GM23248 (cell line): ENCODE measurements around the gene DHX30. TPM values are rescaled to one million over a fixed set of nuclear protein-coding genes. Genes with fewer than 3 reads are reported as not detected.

Experiments used
- DNase-seq: peaks from one replicate; pipeline ENCODE4 v3.0.0-alpha.2; 2015
- H2AFZ ChIP-seq: fragments of 200-600 bp; sonication (generic); 2 replicates; pipeline ENCODE4 v1.6.1; 2016; ENCODE audit warnings: antibody characterized with exemption
- H3F3A ChIP-seq: fragments of 200-600 bp; sonication (generic); 2 replicates; pipeline ENCODE4 v1.6.1; 2016; ENCODE audit warnings: mild to moderate bottlenecking, antibody characterized with exemption, mixed run types; ENCODE audit not compliant: insufficient read depth
- H3K27ac ChIP-seq: fragments of 200-600 bp; sonication (generic); 2 replicates; pipeline ENCODE4 v1.5.1; 2016; ENCODE audit warnings: mild to moderate bottlenecking
- H3K27me3 ChIP-seq: fragments of 200-600 bp; sonication (generic); replicated peaks from 2 replicates; pipeline ENCODE4 v1.6.1; 2016; ENCODE audit warnings: mild to moderate bottlenecking; ENCODE audit not compliant: insufficient read depth
- H3K36me3 ChIP-seq: fragments of 200-600 bp; sonication (generic); 2 replicates; pipeline ENCODE4 v1.6.1; 2016; ENCODE audit warnings: low read depth, mild to moderate bottlenecking
- H3K4me1 ChIP-seq: fragments of 200-600 bp; sonication (generic); 2 replicates; pipeline ENCODE4 v1.6.1; 2016; ENCODE audit warnings: mild to moderate bottlenecking; ENCODE audit not compliant: insufficient read depth
- H3K4me2 ChIP-seq: fragments of 200-600 bp; sonication (generic); one replicate; pipeline ENCODE4 v1.6.1; 2016; ENCODE audit warnings: mild to moderate bottlenecking; ENCODE audit not compliant: unreplicated experiment
- H3K4me3 ChIP-seq: fragments of 200-600 bp; sonication (generic); 2 replicates; pipeline ENCODE4 v1.5.1; 2016; ENCODE audit warnings: mild to moderate bottlenecking
- H3K79me2 ChIP-seq: fragments of 200-600 bp; sonication (generic); 2 replicates; pipeline ENCODE4 v1.6.1; 2016; ENCODE audit warnings: mild to moderate bottlenecking; ENCODE audit not compliant: insufficient read depth
- H3K9ac ChIP-seq: fragments of 200-600 bp; sonication (generic); 2 replicates; pipeline ENCODE4 v1.6.1; 2016; ENCODE audit warnings: mild to moderate bottlenecking
- H3K9me2 ChIP-seq: fragments of 200-600 bp; sonication (generic); 2 replicates; pipeline ENCODE4 v1.6.1; 2016; ENCODE audit warnings: mixed run types, mild to moderate bottlenecking, moderate library complexity; ENCODE audit not compliant: insufficient read depth
- H3K9me3 ChIP-seq: fragments of 200-600 bp; sonication (generic); one replicate; pipeline ENCODE4 v1.6.1; 2017; ENCODE audit warnings: low read depth
- H4K20me1 ChIP-seq: fragments of 200-600 bp; sonication (generic); 2 replicates; pipeline ENCODE4 v1.6.0; 2016; ENCODE audit not compliant: insufficient read depth
- EZH2 ChIP-seq: fragments of 200-600 bp; sonication (generic); IDR thresholded peaks from 2 replicates; pipeline ENCODE4 v1.6.1; 2018; ENCODE audit warnings: antibody characterized with exemption, mild to moderate bottlenecking; ENCODE audit not compliant: insufficient read depth, poor library complexity, severe bottlenecking
- EZH2phosphoT487 ChIP-seq: fragments of 200-600 bp; sonication (generic); IDR thresholded peaks from 2 replicates; pipeline ENCODE4 v1.6.1; 2018; ENCODE audit warnings: antibody characterized with exemption, moderate library complexity, mild to moderate bottlenecking, low read depth; ENCODE audit not compliant: insufficient read depth
- WGBS, 2 experiments: methylation state at CpG; one replicate each; pipeline ENCODE4 v1.1.6; 2015 to 2017; ENCODE audit warnings: low lambda C conversion rate in 2 of 2, low coverage in 1 of 2; ENCODE audit errors: missing lambda C conversion rate in 2 of 2; 5-methylcytosine and 5-hydroxymethylcytosine counted together
- in situ Hi-C: fragments of 300-500 bp; cut with MboI; formaldehyde crosslinking; loops from 2 replicates; pipeline ENCODE4 v1.15.0; 2020
- polyA plus RNA-seq: library from polyadenylated mRNA; unstranded; fragments of >200 nt; fragmentation: Nextera tagmentation; extraction: Ambion mirVana; gene quantifications from 2 replicates; pipeline ENCODE4 v1.2.1, GENCODE V29; 2016
- total RNA-seq: library from RNA; depleted of rRNA; stranded (reverse); fragments of >200 nt; shearing (Covaris generic); gene quantifications from 2 replicates; pipeline ENCODE4 v1.2.3, GENCODE V29; 2014

DHX30 gene
- total and polyA plus RNA-seq, 2 experiments from 2014 or later: 42.9 to 65.8 TPM

GRCh38 chr3:47849186-47849698 is 46.3 kb downstream of the DHX30 start:
- H3K9ac ChIP-seq: no peak overlapping the region
- H3K4me1 ChIP-seq: no peaks in the 10 kb centered on the region
- no peak overlapping the region for H3K27ac ChIP-seq
- WGBS, 2 experiments: 74 to 86% methylated on average over 14 of the region's 14 CpGs
- H2AFZ ChIP-seq: no peak overlapping the region
- peaks cover 17% of the 10 kb centered on the region; the same call in 1 of the 2 replicates for H3K36me3 ChIP-seq
- H3K9me2 ChIP-seq: no peaks in the 10 kb centered on the region
- H3K79me2 ChIP-seq: no peaks in the 10 kb centered on the region
- H3K27me3 ChIP-seq: no peaks in the 10 kb centered on the region
- DNase-seq: no peak
- H3K4me2 ChIP-seq: no peak overlapping the region
- in situ Hi-C loops: no loop called here
- H3F3A ChIP-seq: peaks cover 23% of the 10 kb centered on the region
- no peaks in the 10 kb centered on the region for H4K20me1 ChIP-seq
- H3K9me3 ChIP-seq: no peaks in the 10 kb centered on the region
- no peak overlapping the region for H3K4me3 ChIP-seq
- TF ChIP-seq EZH2phosphoT487 (no peak), EZH2 (no peak)

GRCh38 chr3:47849699-47850563 is 47.0 kb downstream of the DHX30 start:
- TF ChIP-seq EZH2phosphoT487: no peak
- Histone ChIP-seq H3K36me3 (peaks cover 17% of the 10 kb centered on the region; the same call in 1 of the 2 replicates), H3K4me2 (no peak overlapping the region), H3K4me3 (no peak overlapping the region), H2AFZ (no peak overlapping the region), H4K20me1 (no peaks in the 10 kb centered on the region), H3K27me3 (no peaks in the 10 kb centered on the region), H3F3A (peaks cover 23% of the 10 kb centered on the region), H3K27ac (no peak overlapping the region), H3K9ac (no peak overlapping the region), H3K79me2 (no peaks in the 10 kb centered on the region), H3K4me1 (no peaks in the 10 kb centered on the region), H3K9me2 (no peaks in the 10 kb centered on the region), H3K9me3 (no peaks in the 10 kb centered on the region)
- in situ Hi-C loops: no loop called here
- WGBS, 2 experiments: 81 to 82% methylated on average over 28 to 35 of the region's 35 CpGs
- peak; percentile 67 for DNase-seq

GRCh38 chr3:47850564-47851410 is 47.8 kb downstream of the DHX30 start:
- Histone ChIP-seq H3K9ac (no peak overlapping the region), H3K79me2 (no peaks in the 10 kb centered on the region), H3K9me2 (no peaks in the 10 kb centered on the region), H3K27ac (no peak overlapping the region), H3K4me2 (no peak overlapping the region), H2AFZ (no peak overlapping the region), H3K27me3 (no peaks in the 10 kb centered on the region), H3K4me3 (no peak overlapping the region), H3K9me3 (no peaks in the 10 kb centered on the region), H3K36me3 (peaks cover 17% of the 10 kb centered on the region; the same call in 1 of the 2 replicates), H3F3A (peaks cover 26% of the 10 kb centered on the region), H4K20me1 (no peaks in the 10 kb centered on the region), H3K4me1 (no peaks in the 10 kb centered on the region)
- no peak for DNase-seq
- WGBS, 2 experiments: 82 to 84% methylated on average over 14 of the region's 14 CpGs
- in situ Hi-C loops: no loop called here
- no peak for TF ChIP-seq EZH2phosphoT487
- TF ChIP-seq EZH2: no peak

- Histone ChIP-seq H3K27me3 (no peaks in the 10 kb centered on the region), H3K79me2 (no peaks in the 10 kb centered on the region), H3K36me3 (peaks cover 29% of the 10 kb centered on the region; the same call in 1 of the 2 replicates), H3F3A (peaks cover 26% of the 10 kb centered on the region), H3K9me2 (no peaks in the 10 kb centered on the region), H3K9ac (no peak overlapping the region), H3K4me1 (no peaks in the 10 kb centered on the region), H4K20me1 (no peaks in the 10 kb centered on the region), H2AFZ (no peak overlapping the region), H3K27ac (no peak overlapping the region), H3K4me3 (no peak overlapping the region), H3K9me3 (no peaks in the 10 kb centered on the region), H3K4me2 (no peak overlapping the region)
- in situ Hi-C loops: no loop called here
- no peak for DNase-seq
- no peak for TF ChIP-seq EZH2
- TF ChIP-seq EZH2phosphoT487: no peak
- WGBS, 2 experiments: 86 to 88% methylated on average over 11 to 12 of the region's 12 CpGs
Observed at GRCh38 chr3:47851888-47852603, 49.1 kb downstream of the DHX30 start.
